ENCODE results near the gene MTSS2. TPM values are rescaled to one million over a fixed set of nuclear protein-coding genes. Genes with fewer than 3 reads are reported as not detected.

MTSS2 gene
- 23.7 and 27.0 TPM in 2 replicates for total RNA-seq (2014; rRNA removed; shearing (Covaris generic))

GRCh38 chr16:70685938-70686375 is at the start of gene MTSS2:
MTSS2 (minus strand) TSS chr16:70686053; CDS start chr16:70685791, 262 bp downstream.

GRCh38 chr16:70646260-70647241 is 39.3 kb downstream of the MTSS2 start, which contains the start of gene IL34:
IL34 (plus strand) TSS chr16:70646559; CDS start chr16:70646948, 389 bp downstream.

Other genes starting within 250 kb of the MTSS2 start
- gene ST3GAL2, start 247.0 kb downstream of the MTSS2 start, total RNA-seq (2014; rRNA removed; shearing (Covaris generic)), result 28.5 and 32.4 TPM in 2 replicates
- gene FCSK, start 231.5 kb downstream of the MTSS2 start, total RNA-seq (2014; rRNA removed; shearing (Covaris generic)), result 10.5 and 19.8 TPM in 2 replicates
- gene COG4, start 162.5 kb downstream of the MTSS2 start, total RNA-seq (2014; rRNA removed; shearing (Covaris generic)), result 52.5 and 53.0 TPM in 2 replicates
- 168 and 197 TPM in 2 replicates for gene SF3B3, start 162.2 kb downstream of the MTSS2 start, total RNA-seq (2014; rRNA removed; shearing (Covaris generic))
- not detected in 2 replicates for gene IL34, start 39.5 kb downstream of the MTSS2 start, total RNA-seq (2014; rRNA removed; shearing (Covaris generic))
- gene VAC14, start 115.1 kb upstream of the MTSS2 start, total RNA-seq (2014; rRNA removed; shearing (Covaris generic)), result 53.4 and 55.3 TPM in 2 replicates